ENCODE measurements around the gene SNX19.

GRCh38 chr11:130872513-130872912 lies 43.8 kb downstream of the SNX19 start:
- TF ChIP-seq CTCF (IDR thresholded peaks at IDR 0.05) (no peak), MXI1 (IDR thresholded peaks at IDR 0.05; ENCODE audit: low read depth, low read length) (no peak), POLR2AphosphoS5 (IDR thresholded peaks at IDR 0.05; ENCODE audit: low read depth, low read length) (no peak), USF1 (IDR thresholded peaks at IDR 0.05; ENCODE audit: borderline replicate concordance, low read depth) (no peak), USF2 (IDR thresholded peaks at IDR 0.05; ENCODE audit: borderline replicate concordance, low read depth, low read length) (no peak)

All from SK-N-SH (cell line).